ENCODE results near the gene ALPI.
"Not testable (repeated sequence)": the region's sequence is repeated elsewhere in the genome, so short reads cannot be mapped to it uniquely, and the experiment has no call there.

The ALPI gene

DNA sequence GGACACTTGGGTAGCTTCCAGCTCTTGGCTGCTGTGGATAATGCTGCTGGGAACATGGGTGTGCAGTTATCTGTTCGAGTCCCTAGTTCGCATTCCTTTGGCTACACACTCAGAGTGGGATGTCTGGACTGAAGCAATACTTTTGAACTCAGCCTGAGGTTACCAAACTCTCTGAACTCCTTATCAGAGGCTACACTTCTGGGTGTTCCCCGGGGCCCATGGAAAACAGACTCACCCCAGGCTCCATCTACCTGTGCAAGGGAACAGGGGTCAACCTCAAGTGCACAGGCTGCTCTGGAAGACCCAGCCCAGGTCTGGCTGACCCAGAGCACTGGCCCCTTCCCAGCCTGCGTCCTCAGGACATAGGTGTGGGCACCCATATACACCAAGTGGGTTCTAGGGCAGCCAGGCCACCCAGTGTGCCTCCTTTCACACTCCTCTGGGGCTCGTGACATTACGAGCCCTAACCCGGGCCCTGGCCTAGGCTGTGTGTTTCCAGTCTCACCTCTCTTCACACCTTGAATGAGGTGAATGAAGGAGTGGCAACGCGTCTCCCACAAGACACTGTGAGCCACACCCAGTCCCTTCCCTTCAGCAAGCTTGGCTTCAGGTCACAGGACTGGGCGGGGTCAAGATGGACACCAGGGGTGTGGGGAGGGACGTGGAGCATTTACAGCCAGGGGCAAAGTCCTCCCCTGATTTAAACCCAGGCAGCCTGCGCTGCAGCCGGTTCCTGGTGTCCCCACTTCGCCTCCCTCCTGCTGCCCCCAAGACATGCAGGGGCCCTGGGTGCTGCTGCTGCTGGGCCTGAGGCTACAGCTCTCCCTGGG, at the start of gene ALPI:
TSS of gene ALPI (plus strand) at position 728 of the 830 bp plus-strand sequence. CDS start at position 775, 47 bp downstream.
- no peak for DNase-seq (ENCODE audit: low read depth in 2 of 2)

DNA sequence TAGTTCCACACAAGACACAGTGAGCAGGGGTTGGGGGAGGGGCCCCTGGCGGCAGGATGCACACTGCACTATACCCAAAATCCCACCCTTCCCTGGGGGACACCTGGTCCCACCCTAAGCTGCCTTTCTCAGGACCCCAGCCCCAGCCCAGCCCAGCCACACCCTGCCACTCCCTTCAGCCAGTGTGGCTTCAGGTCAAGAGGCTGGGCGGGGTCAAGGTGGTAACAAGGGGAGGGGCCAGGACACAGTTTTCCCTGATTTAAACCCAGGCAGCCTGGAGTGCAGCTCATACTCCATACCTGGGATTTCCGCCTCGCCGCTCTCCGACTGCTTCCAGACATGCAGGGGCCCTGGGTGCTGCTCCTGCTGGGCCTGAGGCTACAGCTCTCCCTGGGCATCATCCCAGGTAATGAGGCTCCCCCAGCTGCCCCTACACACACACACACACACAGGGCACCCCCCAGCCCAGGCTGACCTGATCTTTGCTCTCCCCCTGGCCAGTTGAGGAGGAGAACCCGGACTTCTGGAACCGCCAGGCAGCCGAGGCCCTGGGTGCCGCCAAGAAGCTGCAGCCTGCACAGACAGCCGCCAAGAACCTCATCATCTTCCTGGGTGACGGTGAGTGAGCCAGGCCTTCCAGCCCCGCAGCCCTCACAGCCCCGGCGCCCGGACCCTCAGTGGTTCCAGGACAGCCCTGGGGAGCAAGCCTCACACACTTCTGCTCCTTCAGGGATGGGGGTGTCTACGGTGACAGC, 49.2 kb upstream of the ALPI start, which contains the start of gene ALPG:
TSS of gene ALPG (plus strand) at position 289 of the 755 bp plus-strand sequence. CDS start at position 340, 51 bp downstream.
- no peak for DNase-seq (ENCODE audit: low read depth in 2 of 2)

DNA sequence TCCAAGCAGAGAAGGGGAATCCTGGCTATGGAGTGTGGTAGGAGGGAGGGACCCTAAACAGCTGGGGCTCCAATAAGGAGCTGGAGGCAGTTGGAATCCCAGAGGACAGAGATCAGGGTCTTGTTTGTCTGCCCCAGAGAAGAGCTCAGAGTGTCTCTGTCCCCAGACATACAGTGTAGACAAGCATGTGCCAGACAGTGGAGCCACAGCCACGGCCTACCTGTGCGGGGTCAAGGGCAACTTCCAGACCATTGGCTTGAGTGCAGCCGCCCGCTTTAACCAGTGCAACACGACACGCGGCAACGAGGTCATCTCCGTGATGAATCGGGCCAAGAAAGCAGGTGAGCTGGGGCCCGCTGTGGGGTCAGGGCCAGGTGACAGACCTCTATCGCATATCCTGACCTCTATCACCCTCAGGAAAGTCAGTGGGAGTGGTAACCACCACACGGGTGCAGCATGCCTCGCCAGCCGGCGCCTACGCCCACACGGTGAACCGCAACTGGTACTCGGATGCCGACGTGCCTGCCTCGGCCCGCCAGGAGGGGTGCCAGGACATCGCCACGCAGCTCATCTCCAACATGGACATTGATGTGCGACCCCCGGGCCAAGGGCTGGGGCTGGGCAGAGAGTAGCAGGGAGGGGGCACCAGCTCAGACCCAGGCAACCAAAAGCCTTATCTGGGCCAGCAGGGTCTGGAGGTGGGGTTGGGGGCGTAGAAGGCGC, 48.4 kb upstream of the ALPI start:
- not testable (repeated sequence) for DNase-seq (ENCODE audit: low read depth in 2 of 2)

DNA sequence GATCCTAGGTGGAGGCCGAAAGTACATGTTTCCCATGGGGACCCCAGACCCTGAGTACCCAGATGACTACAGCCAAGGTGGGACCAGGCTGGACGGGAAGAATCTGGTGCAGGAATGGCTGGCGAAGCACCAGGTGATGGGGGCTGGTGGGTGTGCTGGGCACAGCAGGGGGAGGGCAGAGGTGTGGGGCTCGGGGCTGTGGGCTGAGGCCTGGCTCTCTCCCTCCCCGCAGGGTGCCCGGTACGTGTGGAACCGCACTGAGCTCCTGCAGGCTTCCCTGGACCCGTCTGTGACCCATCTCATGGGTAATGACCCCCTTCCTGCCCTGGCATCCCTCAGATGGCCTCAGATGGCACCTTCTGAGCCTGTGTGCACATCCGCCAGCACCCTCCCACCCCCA, 47.7 kb upstream of the ALPI start:
- not testable (repeated sequence) for DNase-seq (ENCODE audit: low read depth in 2 of 2)

DNA sequence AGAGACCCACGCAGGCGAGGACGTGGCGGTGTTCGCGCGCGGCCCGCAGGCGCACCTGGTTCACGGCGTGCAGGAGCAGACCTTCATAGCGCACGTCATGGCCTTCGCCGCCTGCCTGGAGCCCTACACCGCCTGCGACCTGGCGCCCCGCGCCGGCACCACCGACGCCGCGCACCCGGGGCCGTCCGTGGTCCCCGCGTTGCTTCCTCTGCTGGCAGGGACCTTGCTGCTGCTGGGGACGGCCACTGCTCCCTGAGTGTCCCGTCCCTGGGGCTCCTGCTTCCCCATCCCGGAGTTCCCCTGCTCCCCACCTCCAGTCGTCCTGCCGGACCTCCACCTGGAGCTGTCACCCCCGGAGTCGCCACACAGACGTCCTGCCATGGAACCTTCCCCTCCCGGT, 46.3 kb upstream of the ALPI start:
- not testable (repeated sequence) for DNase-seq (ENCODE audit: low read depth in 2 of 2)

DNA sequence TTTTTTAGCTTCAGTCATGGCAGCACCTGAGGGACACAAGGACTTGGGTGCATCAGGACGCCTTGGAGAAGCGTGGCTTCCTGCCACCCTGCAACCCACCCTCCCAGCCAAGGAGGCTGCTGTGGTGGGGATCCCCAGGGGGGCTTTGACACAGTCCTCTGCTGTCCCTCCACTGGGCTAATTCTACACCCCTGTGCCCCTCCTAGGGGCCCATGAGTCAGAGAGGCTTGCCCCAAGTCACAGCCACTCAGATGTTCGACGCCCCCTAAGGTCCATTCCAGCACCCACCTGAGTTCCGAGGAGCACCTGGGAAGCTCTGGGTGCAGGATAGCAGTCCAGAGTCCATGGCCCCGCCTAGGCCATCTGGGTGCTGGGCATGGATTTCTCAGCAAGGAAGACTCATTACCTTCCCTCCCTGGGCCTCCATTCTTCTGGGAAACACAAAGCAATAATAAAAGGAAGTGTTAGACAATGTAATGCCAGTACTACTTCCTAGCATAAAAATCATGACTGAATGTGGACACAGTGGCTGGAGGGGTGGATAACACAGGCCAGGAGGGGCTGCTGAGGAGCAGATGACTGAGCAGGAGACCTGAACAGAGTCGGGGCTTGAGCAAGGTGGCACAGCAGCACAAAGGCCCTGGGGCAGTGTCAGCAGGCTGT, 45.6 kb upstream of the ALPI start:
- no peak for DNase-seq (ENCODE audit: low read depth in 2 of 2)

DNA sequence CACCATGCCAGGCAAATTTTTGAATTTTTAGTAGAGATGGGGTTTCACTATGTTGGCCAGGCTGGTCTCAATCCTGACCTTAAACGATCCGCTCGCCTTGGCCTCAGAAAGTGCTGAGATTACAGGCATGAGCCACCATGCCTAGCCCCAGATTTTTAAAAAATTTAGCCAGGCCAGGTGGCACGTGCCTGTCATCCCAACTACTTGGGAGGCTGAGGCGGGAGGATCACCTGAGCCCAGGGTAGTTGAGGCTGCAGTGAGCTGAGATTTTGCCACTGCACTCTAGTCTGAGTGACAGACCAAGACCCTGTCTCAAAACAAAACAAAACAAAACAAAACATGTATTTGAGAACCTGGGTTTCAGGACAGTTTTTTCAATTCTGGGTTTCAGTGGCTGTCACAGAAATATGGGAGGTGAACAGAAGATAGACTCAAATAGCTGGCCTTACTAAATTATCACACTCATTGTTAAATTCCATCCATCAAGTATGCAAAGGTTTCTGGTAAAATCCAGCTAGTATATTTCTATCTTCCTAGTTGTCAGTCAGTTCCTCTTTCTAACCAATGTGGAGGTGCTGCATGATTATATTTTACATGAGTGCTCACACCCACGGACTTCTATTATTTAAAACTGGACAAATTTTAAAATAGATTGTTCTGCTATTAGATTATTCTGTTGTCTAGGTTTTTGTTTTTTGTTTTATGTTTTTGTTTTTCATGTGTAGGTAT, 43.9 kb upstream of the ALPI start:
- DNase-seq (ENCODE audit: low read depth in 2 of 2) = no peak

DNA sequence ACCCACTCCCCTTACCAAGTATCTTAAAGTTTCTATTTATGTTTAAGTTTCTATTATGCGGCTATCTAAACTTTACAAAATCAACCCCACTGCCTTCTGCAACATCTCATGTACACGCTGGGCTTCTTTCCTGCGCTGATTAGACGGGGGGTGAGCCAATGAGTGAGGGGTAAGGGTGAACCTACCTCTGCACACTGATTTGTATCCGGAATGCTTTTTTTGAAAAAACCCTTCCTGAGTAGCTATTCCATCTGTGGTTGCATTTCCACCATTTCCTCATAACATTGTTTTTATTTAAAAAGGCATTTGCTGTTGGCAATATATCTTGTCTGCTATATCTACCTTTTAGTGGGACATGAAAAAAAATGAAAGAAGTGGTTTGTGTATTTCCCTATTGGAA, 43.0 kb upstream of the ALPI start:
- DNase-seq (ENCODE audit: low read depth in 2 of 2) = no peak

DNA sequence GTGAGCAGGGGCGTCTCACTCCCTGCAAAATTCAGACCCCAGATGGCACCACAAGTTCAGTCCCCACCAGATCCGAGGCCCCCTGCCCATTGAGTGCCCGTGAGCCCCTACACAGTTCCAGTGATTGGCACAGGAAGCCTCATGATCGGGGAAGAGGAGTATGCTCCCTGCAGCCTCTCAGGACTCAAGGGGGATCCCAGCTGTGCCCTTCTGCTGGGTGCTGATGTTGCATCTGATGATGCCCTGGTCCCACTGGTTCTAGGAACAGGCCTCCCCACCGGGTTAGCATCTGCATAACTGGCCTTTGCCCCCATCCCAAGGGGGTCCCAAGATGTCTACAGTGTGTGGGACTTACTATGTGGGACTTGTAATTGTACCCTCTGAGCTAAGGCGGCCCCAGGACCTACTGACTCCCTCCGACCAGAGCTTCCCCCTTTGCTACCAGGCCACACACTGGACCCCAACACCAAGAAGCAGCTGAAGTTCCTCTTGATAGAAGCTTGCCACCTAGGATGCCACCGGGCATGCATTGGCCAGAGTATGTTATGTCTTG, 40.7 kb upstream of the ALPI start:
- no peak for DNase-seq (ENCODE audit: low read depth in 2 of 2)

DNA sequence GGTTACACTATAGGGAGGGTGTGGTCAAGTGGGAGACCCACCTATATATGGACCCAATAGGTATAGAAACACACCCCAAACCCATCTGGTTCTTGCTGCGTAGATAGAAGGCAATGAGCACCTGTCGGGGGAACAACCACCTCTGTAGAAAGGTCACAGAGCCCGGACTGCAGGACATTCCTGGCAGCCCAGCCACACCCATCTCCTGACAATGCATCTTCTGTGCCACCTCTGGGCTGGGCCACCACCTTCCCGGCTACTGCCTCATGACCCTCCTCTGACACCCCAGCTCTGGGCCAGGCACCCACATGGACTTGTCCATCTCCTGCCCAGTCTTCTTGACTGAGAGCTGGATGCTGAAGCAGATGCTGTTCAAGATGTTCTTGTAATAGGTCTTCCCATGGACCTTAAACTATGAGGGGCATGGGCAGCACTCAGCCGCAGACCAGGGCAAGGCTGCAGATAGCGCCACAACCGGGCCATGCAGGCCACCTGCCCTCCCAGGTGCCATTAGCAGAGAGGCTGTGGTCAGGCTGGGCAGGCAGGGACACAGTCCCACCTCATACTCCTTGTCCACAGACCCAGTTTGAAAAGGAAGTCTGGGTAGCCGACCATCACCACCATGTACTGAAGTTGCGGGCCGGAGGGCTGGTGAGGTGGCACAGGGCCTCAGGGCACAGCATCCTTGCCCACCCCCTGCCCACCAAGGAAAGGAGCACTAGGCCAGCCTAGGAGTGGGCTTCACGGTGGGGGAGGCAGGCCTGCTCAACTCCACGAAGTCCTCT, 40.0 kb upstream of the ALPI start:
- no peak for DNase-seq (ENCODE audit: low read depth in 2 of 2)

DNA sequence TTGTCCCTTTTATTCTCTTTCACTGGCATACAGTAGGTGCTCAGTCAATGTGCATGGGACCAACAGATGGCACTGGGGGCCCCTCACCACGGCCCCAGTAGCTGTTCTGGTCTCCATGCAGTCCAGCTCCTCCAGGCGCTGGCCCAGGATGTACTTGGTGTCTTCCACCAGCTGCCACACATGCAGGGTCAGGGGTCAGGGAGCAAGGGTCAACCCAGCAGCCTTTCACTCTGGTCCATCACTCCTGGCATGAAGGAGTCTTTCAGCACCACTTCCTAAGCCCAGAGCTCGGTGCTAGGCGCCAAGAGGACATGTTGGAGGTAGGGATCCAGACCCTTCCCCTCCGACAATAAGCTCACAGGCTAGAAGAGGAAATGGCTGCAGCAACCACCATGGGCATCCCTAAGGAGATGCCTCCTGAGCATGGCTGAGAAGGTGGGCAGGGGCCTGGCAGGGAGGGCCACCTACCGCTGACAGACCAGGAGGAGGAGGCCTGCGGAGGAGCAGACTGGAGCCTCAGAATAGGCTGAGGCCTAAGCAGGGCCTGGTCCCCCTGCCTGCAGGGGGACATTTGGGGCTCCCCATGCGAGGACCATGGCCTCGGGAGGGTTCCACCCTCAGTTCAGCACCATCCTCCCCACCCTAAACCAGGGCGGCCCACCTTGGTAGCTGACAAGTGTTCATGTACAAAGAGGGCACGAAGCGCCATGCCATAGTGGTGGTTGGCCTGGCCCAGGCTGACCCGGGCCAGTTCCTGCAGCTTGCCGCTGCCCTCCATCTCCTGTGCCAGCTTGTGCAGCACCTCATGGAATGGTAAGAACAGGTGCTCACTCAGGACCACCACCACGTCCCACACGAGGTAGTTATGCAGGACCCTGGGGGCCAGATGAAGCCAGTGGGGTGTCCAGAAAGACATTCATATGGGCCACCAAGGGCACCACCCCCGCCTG, 39.2 kb upstream of the ALPI start:
- DNase-seq (ENCODE audit: low read depth in 2 of 2) = no peak

DNA sequence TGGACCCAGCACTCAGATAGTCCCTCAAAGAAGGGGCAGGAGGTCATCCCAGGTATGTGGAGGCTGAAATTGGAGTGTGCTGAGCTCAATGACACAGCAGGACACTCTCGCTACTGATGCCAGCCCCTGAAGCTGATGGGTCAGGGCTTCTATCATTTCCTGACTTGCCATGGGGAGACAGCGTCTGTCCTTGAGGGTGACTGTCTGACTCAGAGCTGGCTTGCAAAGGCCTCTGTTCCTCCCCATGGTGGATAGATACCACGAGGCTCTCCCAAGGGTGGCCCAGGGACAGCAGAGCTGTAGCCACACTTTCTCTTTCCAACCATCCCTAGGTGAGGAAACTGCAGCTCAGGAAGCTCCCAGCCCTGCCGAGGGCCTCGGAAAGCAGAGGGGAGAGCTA, 38.5 kb upstream of the ALPI start:
- no peak for DNase-seq (ENCODE audit: low read depth in 2 of 2)

DNA sequence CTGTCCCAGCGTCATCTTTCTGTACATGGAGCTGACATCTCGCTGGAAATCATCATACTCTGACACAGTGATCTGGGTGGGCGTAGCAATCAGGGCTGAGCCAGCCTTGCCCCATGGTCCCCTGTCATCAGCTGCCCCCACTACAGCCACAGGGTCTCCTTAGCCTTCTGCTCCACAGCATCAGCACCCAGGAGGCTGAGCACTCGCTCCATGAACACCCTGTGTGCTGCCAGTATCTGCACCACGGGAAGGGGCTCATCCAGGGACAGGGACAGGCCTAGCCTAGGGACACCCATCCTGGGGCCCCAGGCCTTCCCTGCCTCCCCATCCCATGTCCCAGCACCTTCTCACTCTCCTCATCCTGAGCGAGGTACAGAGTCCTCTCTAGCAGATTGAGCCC, 37.9 kb upstream of the ALPI start:
- DNase-seq (ENCODE audit: low read depth in 2 of 2) = no peak

DNA sequence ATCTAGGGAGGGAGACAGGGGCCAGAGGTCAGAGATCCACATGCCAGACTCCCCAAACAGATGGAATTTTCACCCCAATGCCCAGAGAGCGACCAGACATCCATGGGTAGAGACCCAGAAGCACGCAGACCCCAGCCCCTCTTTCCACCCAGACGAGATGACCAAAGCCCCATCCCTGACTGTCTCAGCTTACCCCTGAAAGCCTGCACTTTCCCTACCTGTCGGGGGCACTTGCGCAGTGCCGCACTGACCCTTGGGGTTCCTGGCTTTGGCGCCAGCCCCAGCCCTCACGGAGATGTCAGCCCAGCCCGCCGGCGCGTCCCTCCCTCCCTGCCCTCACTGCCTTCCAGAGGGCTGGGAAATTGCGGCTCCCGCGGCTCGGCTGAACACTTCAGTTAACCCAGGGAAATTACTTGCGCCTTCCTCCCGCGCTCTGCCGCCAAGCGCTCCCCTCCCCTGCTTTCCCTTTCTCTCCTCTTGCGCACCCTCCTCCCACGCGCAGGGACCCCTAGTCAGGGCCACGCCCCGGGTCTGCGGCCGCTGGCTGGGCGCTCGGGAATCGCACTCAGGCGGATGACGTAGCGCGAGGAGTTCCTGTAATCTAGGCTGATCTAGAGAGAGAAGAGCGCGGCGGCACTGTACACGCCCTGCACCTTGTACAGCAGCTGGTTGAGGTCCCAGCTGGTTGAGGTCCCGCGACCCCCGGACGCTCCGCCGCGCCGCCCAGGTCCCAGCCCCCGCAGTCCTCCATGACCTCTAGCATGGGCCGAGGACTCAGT, 37.3 kb upstream of the ALPI start:
- no peak for DNase-seq (ENCODE audit: low read depth in 2 of 2)

DNA sequence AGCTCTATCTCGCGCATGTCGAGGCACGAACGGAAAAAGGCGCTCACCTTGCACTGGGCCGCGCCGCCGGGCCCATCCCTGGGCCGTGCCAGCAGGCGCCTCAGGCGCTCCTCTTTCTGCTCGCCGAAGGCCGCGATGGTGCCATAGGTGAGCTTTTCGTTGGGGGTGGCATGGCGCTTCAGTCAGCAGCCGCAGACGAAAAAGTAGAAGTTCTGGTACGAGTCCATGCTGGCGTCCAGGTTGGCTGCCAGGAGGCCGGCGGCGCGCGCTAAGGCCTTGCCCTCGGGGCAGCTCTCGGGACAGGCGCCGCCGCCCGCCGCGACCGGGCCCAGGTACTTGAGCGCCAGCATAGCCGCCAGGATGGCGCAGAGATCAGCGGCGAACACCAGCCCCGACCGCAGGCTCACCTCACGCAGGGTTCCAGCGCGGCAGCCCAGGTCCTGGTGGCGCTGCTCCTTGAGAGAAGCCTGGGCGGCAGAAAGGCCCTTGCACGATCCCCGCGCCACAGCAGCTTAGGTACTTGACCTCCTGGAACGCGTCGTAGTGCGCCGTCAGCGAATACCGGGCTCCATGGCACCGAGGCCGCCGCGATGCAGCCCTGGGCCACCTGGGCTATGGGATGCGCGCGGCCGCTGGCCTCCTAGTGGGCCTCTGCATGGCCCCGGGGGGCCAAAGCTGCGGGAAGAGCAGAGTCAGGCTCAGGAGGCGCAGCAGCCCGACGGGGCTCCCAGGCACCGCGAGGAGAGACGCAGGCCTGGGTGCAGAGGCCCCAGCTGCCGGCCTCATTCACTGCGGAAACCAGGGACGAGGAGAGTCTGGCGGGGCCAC, 36.5 kb upstream of the ALPI start:
- no peak for DNase-seq (ENCODE audit: low read depth in 2 of 2)

DNA sequence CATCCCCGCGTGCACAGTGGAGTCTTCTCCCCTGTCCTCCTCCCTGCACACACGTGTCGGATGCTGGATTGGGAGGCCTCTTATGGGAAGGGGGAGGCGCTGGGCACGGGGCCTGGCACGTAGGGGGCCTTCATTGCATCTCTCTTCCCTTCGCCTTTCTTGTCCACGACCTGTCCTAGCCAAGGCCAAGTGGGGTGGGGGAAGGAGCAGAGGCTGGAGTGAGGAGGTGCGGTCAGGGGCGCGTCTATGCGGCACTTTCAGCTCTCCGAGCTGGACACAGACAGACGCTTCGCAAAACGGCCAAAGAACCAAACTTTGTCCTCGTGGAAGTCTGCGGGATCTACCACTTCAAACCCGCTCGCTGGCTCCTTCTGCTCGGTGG, 35.9 kb upstream of the ALPI start:
- DNase-seq (ENCODE audit: low read depth in 2 of 2) = no peak
